Astrocyte of the spinal cord (primary cell): ENCODE results near the gene CACNB4.

Source experiments
- DNase-seq: peaks from one replicate; pipeline ENCODE4 v3.0.0; 2011; ENCODE audit warnings: low read depth, low spot score
- H3K4me3 ChIP-seq: 2 replicates; pipeline ENCODE4 v1.5.1; 2011; ENCODE audit warnings: low read depth, mild to moderate bottlenecking, low read length, moderate library complexity
- in situ Hi-C: cut with HindIII; loops from 2 replicates; pipeline ENCODE4 v1.10.0; 2017; ENCODE audit warnings: low sequenced_read_pairs
- TF ChIP-seq, protein P1 (sequence below): IDR thresholded peaks from 2 replicates; pipeline ENCODE4 v1.5.1; 2012; ENCODE audit warnings: low read depth, mild to moderate bottlenecking, low read length, inconsistent platforms

The CACNB4 gene

GRCh38 chr2:151899156-151899555 lies 199.7 kb downstream of the CACNB4 start:
- TF ChIP-seq, protein P1, sequence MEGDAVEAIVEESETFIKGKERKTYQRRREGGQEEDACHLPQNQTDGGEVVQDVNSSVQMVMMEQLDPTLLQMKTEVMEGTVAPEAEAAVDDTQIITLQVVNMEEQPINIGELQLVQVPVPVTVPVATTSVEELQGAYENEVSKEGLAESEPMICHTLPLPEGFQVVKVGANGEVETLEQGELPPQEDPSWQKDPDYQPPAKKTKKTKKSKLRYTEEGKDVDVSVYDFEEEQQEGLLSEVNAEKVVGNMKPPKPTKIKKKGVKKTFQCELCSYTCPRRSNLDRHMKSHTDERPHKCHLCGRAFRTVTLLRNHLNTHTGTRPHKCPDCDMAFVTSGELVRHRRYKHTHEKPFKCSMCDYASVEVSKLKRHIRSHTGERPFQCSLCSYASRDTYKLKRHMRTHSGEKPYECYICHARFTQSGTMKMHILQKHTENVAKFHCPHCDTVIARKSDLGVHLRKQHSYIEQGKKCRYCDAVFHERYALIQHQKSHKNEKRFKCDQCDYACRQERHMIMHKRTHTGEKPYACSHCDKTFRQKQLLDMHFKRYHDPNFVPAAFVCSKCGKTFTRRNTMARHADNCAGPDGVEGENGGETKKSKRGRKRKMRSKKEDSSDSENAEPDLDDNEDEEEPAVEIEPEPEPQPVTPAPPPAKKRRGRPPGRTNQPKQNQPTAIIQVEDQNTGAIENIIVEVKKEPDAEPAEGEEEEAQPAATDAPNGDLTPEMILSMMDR: no peak
- in situ Hi-C loops: no loop called here
- DNase-seq: no peak
- H3K4me3 ChIP-seq: no peak overlapping the region

DNA sequence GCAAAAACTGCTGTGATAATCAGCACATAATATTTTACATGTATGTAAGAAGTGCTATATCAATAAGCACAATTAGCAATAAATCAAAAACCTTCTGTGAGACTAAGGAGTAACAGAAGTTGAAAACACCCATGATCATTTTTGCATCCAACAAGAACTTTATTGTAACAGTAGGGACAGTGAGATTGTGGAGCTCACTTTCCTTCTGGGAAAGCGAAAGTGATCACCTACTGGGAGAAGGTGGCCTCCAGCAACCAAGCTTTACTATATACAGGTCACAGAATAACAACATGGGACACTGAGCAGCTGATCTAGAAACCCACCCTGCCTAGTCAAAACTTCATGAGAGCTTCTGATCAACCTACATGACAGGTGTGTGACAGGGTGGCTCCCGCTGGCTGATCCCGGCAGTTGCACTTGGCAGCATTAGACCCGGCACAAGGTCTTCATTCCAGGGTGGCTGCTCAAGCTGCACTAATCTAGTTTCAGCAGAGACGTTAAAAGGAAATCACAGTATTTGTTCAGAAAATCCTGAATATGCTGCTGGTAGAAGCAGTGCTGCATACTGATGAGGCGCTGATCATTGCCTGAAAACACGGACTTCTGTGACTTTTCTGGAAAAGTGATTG lies 207.2 kb downstream of the CACNB4 start:
- H3K4me3 ChIP-seq: no peak overlapping the region
- DNase-seq: no peak
- TF ChIP-seq, protein P1: no peak
- in situ Hi-C loops: no loop called here

DNA sequence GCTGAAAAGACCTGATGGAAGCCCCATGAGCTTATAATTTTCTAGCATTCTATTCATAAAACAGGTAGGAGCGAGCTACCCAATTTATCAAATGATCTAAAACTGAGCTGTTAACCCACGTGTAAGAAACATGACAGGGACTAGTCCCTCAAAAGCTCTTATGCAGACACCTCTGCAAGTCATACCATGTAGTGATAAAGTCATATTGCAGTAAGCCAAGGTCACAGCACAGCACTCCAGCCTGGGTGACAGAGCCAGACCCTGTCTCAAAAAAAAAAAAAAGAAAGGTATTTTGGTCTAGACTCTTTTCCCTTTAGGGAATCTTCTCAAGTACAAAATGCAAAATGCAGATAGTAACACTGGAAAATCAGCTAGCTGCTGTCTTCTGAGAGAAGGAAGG lies 211.7 kb downstream of the CACNB4 start:
- DNase-seq: no peak
- TF ChIP-seq, protein P1: no peak
- in situ Hi-C loops: no loop called here
- no peak overlapping the region for H3K4me3 ChIP-seq

DNA sequence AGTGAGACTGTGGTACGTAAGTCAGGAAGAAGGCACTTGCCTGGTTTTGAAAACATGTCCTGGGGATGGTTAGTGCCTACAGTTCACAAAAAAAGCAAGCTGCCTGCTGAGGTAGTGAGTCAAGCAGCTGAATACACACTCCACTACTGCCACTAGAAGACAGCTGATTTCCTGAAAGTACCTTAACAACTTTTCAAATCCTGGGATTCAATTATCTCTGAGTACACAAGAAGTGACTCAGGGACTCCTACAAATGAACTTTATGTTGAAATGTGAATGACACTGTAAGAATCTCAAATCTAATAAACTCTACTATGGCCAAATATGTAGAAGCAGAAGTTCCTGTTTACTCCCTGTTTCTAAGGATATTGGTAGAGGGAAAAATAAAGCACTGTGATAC lies 212.6 kb downstream of the CACNB4 start:
- in situ Hi-C loops: no loop called here
- TF ChIP-seq, protein P1: no peak
- peak; percentile 20 for DNase-seq
- no peak overlapping the region for H3K4me3 ChIP-seq

- in situ Hi-C loops: no loop called here
- DNase-seq: no peak
- TF ChIP-seq, protein P1: no peak
- H3K4me3 ChIP-seq: no peak overlapping the region
Observed at GRCh38 chr2:151882786-151883445, 215.9 kb downstream of the CACNB4 start.

GRCh38 chr2:151881342-151881741 lies 217.5 kb downstream of the CACNB4 start:
- in situ Hi-C loops: no loop called here
- TF ChIP-seq, protein P1: no peak
- no peak overlapping the region for H3K4me3 ChIP-seq
- DNase-seq: no peak
